Measurements from ENCODE around the gene C1QTNF8. TPM values are rescaled to one million over a fixed set of nuclear protein-coding genes. Genes with fewer than 3 reads are reported as not detected.
A peak's percentile ranks its signal among the peaks of the same experiment; 100 is the strongest.

Gene C1QTNF8
- total and polyA plus RNA-seq, 2 of the 13 experiments (the other 11 are each of a cell fraction or from before 2014, with no cell fraction given): 0.09 TPM; not detected in 1

DNA sequence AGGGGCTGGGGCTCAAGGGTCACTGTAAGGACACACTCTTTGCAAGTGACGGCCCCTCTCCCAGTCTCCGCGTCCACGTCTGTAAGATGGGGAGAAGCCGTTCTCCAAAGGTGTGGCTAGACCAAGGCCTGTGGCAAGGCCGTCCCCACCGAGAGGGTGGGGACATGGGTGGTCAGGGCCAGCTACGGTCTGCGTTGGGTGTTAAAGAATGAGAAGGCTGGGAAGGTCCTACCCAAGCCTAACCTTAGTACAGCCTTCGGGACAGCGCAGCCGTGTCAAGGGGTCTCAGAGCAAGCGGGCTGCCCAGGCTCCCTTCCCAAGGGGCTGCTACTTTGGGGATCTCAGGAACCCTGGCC, 1.9 kb downstream of the C1QTNF8 start (continued):
- 0 out of 2 replicates have a peak, but pooled peaks have one; percentile 3 for TF ChIP-seq GATAD2A (CRISPR knock-in tag; IDR thresholded peaks at IDR 0.05)
- TF ChIP-seq HES4 (CRISPR knock-in tag; IDR thresholded peaks at IDR 0.05; ENCODE audit: borderline replicate concordance): no peak
- no peak for TF ChIP-seq AKAP8 (CRISPR knock-in tag; IDR thresholded peaks at IDR 0.05)
- TF ChIP-seq SP140L (CRISPR knock-in tag; IDR thresholded peaks at IDR 0.05; ENCODE audit: borderline replicate concordance): no peak
- peak; percentile 91 for TF ChIP-seq EZH2 (conservative IDR thresholded peaks at IDR 0.05; ENCODE audit: low read depth, low read length)
- TF ChIP-seq, protein P1, sequence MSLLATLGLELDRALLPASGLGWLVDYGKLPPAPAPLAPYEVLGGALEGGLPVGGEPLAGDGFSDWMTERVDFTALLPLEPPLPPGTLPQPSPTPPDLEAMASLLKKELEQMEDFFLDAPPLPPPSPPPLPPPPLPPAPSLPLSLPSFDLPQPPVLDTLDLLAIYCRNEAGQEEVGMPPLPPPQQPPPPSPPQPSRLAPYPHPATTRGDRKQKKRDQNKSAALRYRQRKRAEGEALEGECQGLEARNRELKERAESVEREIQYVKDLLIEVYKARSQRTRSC (CRISPR knock-in tag; IDR thresholded peaks at IDR 0.05; ENCODE audit: low read depth): no peak
- no peak for TF ChIP-seq ZNF253 (CRISPR knock-in tag; IDR thresholded peaks at IDR 0.05; ENCODE audit: borderline replicate concordance)
- no peak for TF ChIP-seq SRF (IDR thresholded peaks at IDR 0.05; ENCODE audit: low read depth, low read length)
- no peak for TF ChIP-seq ZNF550 (CRISPR knock-in tag; IDR thresholded peaks at IDR 0.05; ENCODE audit: borderline replicate concordance)
- no peak for TF ChIP-seq ZNF10 (CRISPR knock-in tag; IDR thresholded peaks at IDR 0.05; ENCODE audit: borderline replicate concordance, low read depth)
- no peak for TF ChIP-seq CHD4 (IDR thresholded peaks at IDR 0.05; ENCODE audit: borderline replicate concordance, low read length)
- TF ChIP-seq, protein P2, sequence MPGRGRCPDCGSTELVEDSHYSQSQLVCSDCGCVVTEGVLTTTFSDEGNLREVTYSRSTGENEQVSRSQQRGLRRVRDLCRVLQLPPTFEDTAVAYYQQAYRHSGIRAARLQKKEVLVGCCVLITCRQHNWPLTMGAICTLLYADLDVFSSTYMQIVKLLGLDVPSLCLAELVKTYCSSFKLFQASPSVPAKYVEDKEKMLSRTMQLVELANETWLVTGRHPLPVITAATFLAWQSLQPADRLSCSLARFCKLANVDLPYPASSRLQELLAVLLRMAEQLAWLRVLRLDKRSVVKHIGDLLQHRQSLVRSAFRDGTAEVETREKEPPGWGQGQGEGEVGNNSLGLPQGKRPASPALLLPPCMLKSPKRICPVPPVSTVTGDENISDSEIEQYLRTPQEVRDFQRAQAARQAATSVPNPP (CRISPR knock-in tag; IDR thresholded peaks at IDR 0.05): no peak
- TF ChIP-seq SYNCRIP (IDR thresholded peaks at IDR 0.05; ENCODE audit: insufficient read depth, low read depth, low read length): no peak
- TF ChIP-seq TOE1 (CRISPR knock-in tag; IDR thresholded peaks at IDR 0.05): no peak
- TF ChIP-seq ZNF589 (CRISPR knock-in tag; conservative IDR thresholded peaks at IDR 0.05): no peak
- no peak for TF ChIP-seq ARID5B (CRISPR knock-in tag; IDR thresholded peaks at IDR 0.05)
- no peak for TF ChIP-seq NKX3-1 (CRISPR knock-in tag; IDR thresholded peaks at IDR 0.05)
- TF ChIP-seq, protein P3, sequence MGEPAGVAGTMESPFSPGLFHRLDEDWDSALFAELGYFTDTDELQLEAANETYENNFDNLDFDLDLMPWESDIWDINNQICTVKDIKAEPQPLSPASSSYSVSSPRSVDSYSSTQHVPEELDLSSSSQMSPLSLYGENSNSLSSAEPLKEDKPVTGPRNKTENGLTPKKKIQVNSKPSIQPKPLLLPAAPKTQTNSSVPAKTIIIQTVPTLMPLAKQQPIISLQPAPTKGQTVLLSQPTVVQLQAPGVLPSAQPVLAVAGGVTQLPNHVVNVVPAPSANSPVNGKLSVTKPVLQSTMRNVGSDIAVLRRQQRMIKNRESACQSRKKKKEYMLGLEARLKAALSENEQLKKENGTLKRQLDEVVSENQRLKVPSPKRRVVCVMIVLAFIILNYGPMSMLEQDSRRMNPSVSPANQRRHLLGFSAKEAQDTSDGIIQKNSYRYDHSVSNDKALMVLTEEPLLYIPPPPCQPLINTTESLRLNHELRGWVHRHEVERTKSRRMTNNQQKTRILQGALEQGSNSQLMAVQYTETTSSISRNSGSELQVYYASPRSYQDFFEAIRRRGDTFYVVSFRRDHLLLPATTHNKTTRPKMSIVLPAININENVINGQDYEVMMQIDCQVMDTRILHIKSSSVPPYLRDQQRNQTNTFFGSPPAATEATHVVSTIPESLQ (CRISPR knock-in tag; conservative IDR thresholded peaks at IDR 0.05): no peak
- TF ChIP-seq ZNF160 (CRISPR knock-in tag; IDR thresholded peaks at IDR 0.05): no peak
- TF ChIP-seq MAF1 (CRISPR knock-in tag; IDR thresholded peaks at IDR 0.05; ENCODE audit: borderline replicate concordance): no peak
- TF ChIP-seq ATF1 (CRISPR knock-in tag; IDR thresholded peaks at IDR 0.05): no peak
- TF ChIP-seq SIN3B (IDR thresholded peaks at IDR 0.05; ENCODE audit: low read length): no peak
- TF ChIP-seq RNF2 (conservative IDR thresholded peaks at IDR 0.05; ENCODE audit: low read depth): no peak
- no peak for TF ChIP-seq ZMYM3 (CRISPR knock-in tag; IDR thresholded peaks at IDR 0.05)
- no peak for TF ChIP-seq HNRNPL (IDR thresholded peaks at IDR 0.05; ENCODE audit: low read depth, low read length)
- TF ChIP-seq ARHGAP35 (CRISPR knock-in tag; IDR thresholded peaks at IDR 0.05; ENCODE audit: borderline replicate concordance): no peak
